T-helper 2 cell treated with Interferon-gamma antibody and Interleukin-4, amounts not matched to agents 100 ng/mL and 5 ng/mL, for 36 hours (primary cell): Measurements from ENCODE around the gene PCDHGA1. TPM values are rescaled to one million over a fixed set of nuclear protein-coding genes. Genes with fewer than 3 reads are reported as not detected.
"Not testable (repeated sequence)": the region's sequence is repeated elsewhere in the genome, so short reads cannot be mapped to it uniquely, and the experiment has no call there.

Source experiments
- intact Hi-C: fragments of 100-400 bp; cut with micrococcal nuclease; formaldehyde crosslinking; loops from one replicate; pipeline ENCODE4 v1.15.1; 2023
- total RNA-seq: library from RNA; stranded (reverse); gene quantifications from 2 replicates; pipeline ENCODE4 v1.2.3, GENCODE V29; 2022

The PCDHGA1 gene
- 0.09 TPM in 2 replicates for total RNA-seq

GRCh38 chr5:141330299-141331080 is at the start of gene PCDHGA1:
Gene PCDHGA1 (plus strand): TSS chr5:141330514.
- intact Hi-C loops = no loop called here

GRCh38 chr5:141298376-141298775 is 31.9 kb upstream of the PCDHGA1 start:
- intact Hi-C loops = no loop called here

- intact Hi-C loops = no loop called here
These were observed 26.6 kb upstream of the PCDHGA1 start, which contains the start of gene SLC25A2 for GRCh38 chr5:141303756-141304155. Gene SLC25A2 (minus strand): TSS chr5:141304049. CDS start chr5:141303865, 184 bp downstream.

- intact Hi-C loops = no loop called here
These were observed 23.7 kb upstream of the PCDHGA1 start for GRCh38 chr5:141306630-141307029.

GRCh38 chr5:141313711-141314110 is 16.6 kb upstream of the PCDHGA1 start:
- intact Hi-C loops = no loop called here

- intact Hi-C loops = not testable (repeated sequence)
These were observed 13.4 kb upstream of the PCDHGA1 start for GRCh38 chr5:141316963-141317362.

GRCh38 chr5:141319202-141319601 is 11.1 kb upstream of the PCDHGA1 start:
- intact Hi-C loops = no loop called here

GRCh38 chr5:141319699-141320098 is 10.6 kb upstream of the PCDHGA1 start:
- intact Hi-C loops = loop anchor here (1.0 to 5.0 kb wide), 6 partner anchors 93 to 673 kb away; partner anchors contain the start of genes IK, NDUFA2 and PCDHGA10

GRCh38 chr5:141320225-141321169 is 9.8 kb upstream of the PCDHGA1 start, which contains the start of gene TAF7:
Gene TAF7 (minus strand): TSS chr5:141320784. CDS start chr5:141320044, 740 bp downstream.
- intact Hi-C loops = loop anchor here (1.0 to 5.0 kb wide), 6 partner anchors 92 to 674 kb away; partner anchors contain the start of genes IK, NDUFA2 and PCDHGA10

GRCh38 chr5:141322261-141322660 is 8.1 kb upstream of the PCDHGA1 start:
- intact Hi-C loops = loop anchor here (5.0 kb wide), 1 partner anchor 90 kb away; the partner anchor contains the start of gene PCDHGA10

GRCh38 chr5:141326088-141326854 is 4.0 kb upstream of the PCDHGA1 start:
- intact Hi-C loops = no loop called here

- intact Hi-C loops = no loop called here
These were observed 2.1 kb upstream of the PCDHGA1 start for GRCh38 chr5:141328231-141328630.

GRCh38 chr5:141332571-141332970 is 2.3 kb downstream of the PCDHGA1 start:
- intact Hi-C loops = not testable (repeated sequence)

- intact Hi-C loops = no loop called here
These were observed 8.4 kb downstream of the PCDHGA1 start, which contains the start of gene PCDHGA2 for GRCh38 chr5:141338538-141339306. Gene PCDHGA2 (plus strand): TSS chr5:141338760.

- intact Hi-C loops = not testable (repeated sequence)
These were observed 10.6 kb downstream of the PCDHGA1 start for GRCh38 chr5:141340781-141341354.

GRCh38 chr5:141342773-141343172 is 12.5 kb downstream of the PCDHGA1 start:
- intact Hi-C loops = no loop called here

- intact Hi-C loops = no loop called here
These were observed 13.1 kb downstream of the PCDHGA1 start, which contains the start of gene PCDHGA3 for GRCh38 chr5:141343242-141343952. Gene PCDHGA3 (plus strand): TSS chr5:141343829. CDS start chr5:141344034, 205 bp downstream.

GRCh38 chr5:141343953-141344463 is 13.7 kb downstream of the PCDHGA1 start:
- intact Hi-C loops = no loop called here

GRCh38 chr5:141345327-141345726 is 15.0 kb downstream of the PCDHGA1 start:
- intact Hi-C loops = no loop called here
